Vagina (tissue), 2 donors: ENCODE measurements around the gene KRT5.

Experiments
- POLR2AphosphoS5 ChIP-seq, 2 donors: sonication (generic); formaldehyde crosslinking; IDR thresholded peaks; one replicate each; pipeline ENCODE4 v1.9.0; 2017; ENCODE audit warnings: antibody characterized with exemption in 2 of 2, mild to moderate bottlenecking in 2 of 2, low read depth in 1 of 2; ENCODE audit not compliant: insufficient read depth in 1 of 2
- TF ChIP-seq, protein P1 (sequence below), 3 experiments: fragments of 450-650 bp in 2 of 3; fragments of 200-600 bp in 1 of 3; sonication (generic) in 1 of 3; IDR thresholded peaks; one replicate each; pipeline ENCODE4 v1.5.1; 2017 to 2019; ENCODE audit warnings: antibody characterized with exemption in 3 of 3, mild to moderate bottlenecking in 2 of 3, moderate library complexity in 2 of 3

DNA sequence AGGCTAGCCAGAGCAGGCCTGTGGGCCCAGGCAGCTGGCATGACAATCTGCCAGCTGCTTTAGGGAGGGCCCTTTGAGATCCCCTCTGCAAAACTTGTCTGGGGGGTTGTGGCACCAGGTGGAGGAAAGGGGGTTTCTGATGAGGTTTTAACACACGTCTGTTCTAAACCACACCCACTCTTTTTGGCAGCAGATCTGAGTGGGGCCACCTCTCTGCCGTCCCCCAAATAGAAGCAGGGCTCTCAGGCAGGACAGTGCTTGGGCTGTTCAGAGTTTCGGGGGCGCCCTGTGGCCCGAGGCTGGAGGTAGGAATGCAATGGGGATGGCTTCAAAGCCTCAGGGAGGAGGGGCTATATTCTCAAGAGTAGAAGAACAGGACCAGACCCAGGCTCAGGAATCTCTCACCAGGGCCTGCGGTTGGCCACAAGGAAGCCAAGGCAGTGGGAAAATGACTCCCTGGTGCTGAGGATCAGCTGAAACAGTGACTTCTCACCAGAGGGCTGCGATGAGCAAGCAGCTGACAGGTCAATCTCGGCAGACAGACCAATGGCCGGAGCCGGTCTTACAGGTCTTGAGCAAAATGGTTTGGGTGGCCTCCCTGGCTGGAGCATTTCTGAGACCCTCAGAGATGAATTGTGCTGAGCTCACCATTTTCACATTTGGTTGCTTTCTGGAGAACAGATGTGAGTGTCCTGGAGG lies 1.5 kb upstream of the KRT5 start:
- TF ChIP-seq, protein P1, sequence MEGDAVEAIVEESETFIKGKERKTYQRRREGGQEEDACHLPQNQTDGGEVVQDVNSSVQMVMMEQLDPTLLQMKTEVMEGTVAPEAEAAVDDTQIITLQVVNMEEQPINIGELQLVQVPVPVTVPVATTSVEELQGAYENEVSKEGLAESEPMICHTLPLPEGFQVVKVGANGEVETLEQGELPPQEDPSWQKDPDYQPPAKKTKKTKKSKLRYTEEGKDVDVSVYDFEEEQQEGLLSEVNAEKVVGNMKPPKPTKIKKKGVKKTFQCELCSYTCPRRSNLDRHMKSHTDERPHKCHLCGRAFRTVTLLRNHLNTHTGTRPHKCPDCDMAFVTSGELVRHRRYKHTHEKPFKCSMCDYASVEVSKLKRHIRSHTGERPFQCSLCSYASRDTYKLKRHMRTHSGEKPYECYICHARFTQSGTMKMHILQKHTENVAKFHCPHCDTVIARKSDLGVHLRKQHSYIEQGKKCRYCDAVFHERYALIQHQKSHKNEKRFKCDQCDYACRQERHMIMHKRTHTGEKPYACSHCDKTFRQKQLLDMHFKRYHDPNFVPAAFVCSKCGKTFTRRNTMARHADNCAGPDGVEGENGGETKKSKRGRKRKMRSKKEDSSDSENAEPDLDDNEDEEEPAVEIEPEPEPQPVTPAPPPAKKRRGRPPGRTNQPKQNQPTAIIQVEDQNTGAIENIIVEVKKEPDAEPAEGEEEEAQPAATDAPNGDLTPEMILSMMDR (IDR thresholded peaks at IDR 0.05): no peak
- no peak for TF ChIP-seq POLR2AphosphoS5 (IDR thresholded peaks at IDR 0.05; ENCODE audit: insufficient read depth in 1 of 2, low read depth in 1 of 2)
